Measurements from ENCODE around the gene GHRHR.

GHRHR gene

GRCh38 chr7:31017032-31017675 lies 53.4 kb downstream of the GHRHR start:
- no peak for DNase-seq

GRCh38 chr7:31017721-31018120 lies 54.0 kb downstream of the GHRHR start:
- DNase-seq = no peak

DNA sequence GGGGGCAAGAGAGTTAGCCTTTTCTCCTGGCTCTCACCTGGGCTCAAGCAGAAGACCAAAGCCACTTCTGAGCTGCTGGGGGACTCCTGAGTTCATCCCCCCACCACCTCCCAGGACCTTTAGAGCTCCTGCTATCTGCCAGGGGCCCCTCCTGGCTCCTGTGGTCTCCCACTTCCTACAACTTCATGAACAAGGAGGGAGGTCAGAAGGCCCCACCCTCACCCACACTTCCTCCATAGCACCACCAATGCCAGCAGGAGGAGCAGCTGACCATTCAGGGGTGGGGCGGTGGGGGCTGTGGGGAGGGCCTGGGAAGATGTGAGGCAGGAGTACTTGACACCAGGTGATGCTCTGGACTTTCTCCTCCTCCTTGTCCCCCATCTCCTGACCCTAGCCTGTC lies 55.8 kb downstream of the GHRHR start:
- DNase-seq = no peak

- DNase-seq = no peak
Observed at GRCh38 chr7:31020161-31020560, 56.4 kb downstream of the GHRHR start.

DNA sequence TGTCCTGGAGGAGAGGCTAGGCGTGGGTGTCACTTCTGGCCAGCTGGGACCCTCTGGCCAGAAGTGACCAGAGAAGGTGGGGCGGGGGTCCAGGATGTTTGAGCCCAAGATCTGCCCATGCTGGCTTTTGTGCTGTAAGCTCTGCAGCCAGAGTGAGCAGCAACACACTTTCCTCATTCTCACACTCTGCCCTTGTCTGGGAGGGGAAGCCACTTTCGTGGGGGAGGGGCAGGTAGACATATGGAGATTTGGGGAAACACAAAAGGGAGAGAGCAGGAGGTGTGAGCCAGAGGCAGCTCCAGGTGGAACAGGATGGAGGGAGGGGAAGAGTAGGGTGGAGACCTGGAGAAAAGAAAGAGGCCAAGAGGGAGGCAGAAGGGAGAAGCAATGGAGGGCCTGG lies 56.9 kb downstream of the GHRHR start:
- DNase-seq = no peak

- DNase-seq = no peak
Observed at GRCh38 chr7:31022117-31022516, 58.4 kb downstream of the GHRHR start.

- DNase-seq = no peak
Observed at GRCh38 chr7:31022726-31023125, 59.0 kb downstream of the GHRHR start.

GRCh38 chr7:31023877-31024276 lies 60.1 kb downstream of the GHRHR start:
- no peak for DNase-seq

DNA sequence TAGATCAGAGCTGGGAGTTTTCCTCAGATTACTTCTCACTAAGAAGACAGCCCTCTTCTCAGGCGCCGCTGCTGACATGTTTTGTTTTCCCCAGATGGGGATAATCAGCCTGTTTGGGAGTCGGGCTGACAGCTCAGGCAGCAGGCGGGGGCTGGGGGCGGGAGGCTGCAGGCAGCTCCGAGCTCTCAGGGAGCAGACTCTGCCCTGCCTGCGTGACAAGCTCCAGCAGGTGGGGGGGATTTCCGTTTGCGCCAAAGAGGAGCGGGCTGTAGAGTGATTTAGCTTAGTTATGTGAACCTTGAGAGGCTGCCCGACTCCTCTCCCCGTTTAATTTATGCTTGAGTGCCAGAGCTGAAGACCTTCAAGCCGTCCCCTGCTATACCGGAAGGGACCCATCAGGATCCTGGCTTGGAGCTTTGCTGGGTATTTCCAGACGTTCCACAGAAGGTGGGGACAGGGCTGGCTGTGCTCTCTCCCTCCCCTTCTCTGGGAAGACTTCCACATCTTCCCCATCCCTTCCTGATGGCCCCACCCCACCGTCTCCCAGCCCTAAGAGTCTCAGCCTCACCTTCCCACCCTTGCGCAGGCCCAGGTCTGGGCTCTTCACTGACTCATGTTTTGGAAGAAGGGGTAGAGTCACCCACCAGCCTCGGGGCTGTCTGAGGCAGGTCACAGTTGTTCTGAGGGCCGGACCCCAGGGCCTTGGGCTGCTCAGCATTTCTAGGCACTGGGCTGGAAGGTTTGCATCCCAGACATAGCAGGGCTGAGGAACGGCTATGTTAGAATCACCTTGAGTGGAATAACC lies 63.6 kb downstream of the GHRHR start:
- no peak for DNase-seq

GRCh38 chr7:31028006-31028405 lies 64.3 kb downstream of the GHRHR start:
- DNase-seq = no peak

- no peak for DNase-seq
Observed at GRCh38 chr7:31028417-31028992, 64.8 kb downstream of the GHRHR start.

All from NCI-H345 (cell line).